K562 (cell line): ENCODE results near the gene EXOC7. TPM values are rescaled to one million over a fixed set of nuclear protein-coding genes. Genes with fewer than 3 reads are reported as not detected.

Experiments used
- BRCA1 ChIP-seq, 2 experiments: fragments of 450-650 bp in 1 of 2; sonication (generic) in 1 of 2; formaldehyde crosslinking in 1 of 2; IDR thresholded peaks; 2 replicates each; pipeline versions ENCODE4 v1.5.0 to v1.6.1; 2017 to 2020; ENCODE audit warnings: mild to moderate bottlenecking in 1 of 2, missing genetic modification reagents in 1 of 2
- CAMTA2 ChIP-seq: fragments of 250-450 bp; sonication (Bioruptor Pico); conservative IDR thresholded peaks from 2 replicates; pipeline ENCODE4 v1.5.1; 2022
- DNMT1 ChIP-seq: fragments of 450-650 bp; IDR thresholded peaks from 2 replicates; pipeline ENCODE4 v1.6.1; 2016; ENCODE audit warnings: antibody characterized with exemption, mild to moderate bottlenecking
- EGR1 ChIP-seq: fragments of 450-650 bp; conservative IDR thresholded peaks from 2 replicates; pipeline ENCODE4 v1.6.1; 2017; ENCODE audit warnings: mild to moderate bottlenecking
- FOXP1 ChIP-seq: sonication (generic); formaldehyde crosslinking; IDR thresholded peaks from 2 replicates; pipeline ENCODE4 v1.8.0; 2022; ENCODE audit warnings: mild to moderate bottlenecking, missing genetic modification reagents
- HDAC2 ChIP-seq: fragments of 450-650 bp; IDR thresholded peaks from 2 replicates; pipeline ENCODE4 v1.6.1; 2016; ENCODE audit warnings: mild to moderate bottlenecking
- KLF13 ChIP-seq: fragments of 450-650 bp; IDR thresholded peaks from 2 replicates; pipeline ENCODE4 v1.6.1; 2016; ENCODE audit warnings: missing genetic modification characterization, low read depth, mild to moderate bottlenecking, missing compliant biosample characterization, moderate library complexity, borderline replicate concordance
- MTA3 ChIP-seq: fragments of 450-650 bp; formaldehyde crosslinking; IDR thresholded peaks from 2 replicates; pipeline ENCODE4 v1.6.1; 2017; ENCODE audit warnings: mild to moderate bottlenecking, borderline replicate concordance
- POLR2B ChIP-seq: fragments of 450-650 bp; IDR thresholded peaks from 2 replicates; pipeline ENCODE4 v1.6.1; 2018; ENCODE audit warnings: low read depth; ENCODE audit not compliant: partially characterized antibody
- SP1 ChIP-seq: sonication (generic); formaldehyde crosslinking; IDR thresholded peaks from 2 replicates; pipeline ENCODE4 v1.8.1; 2022; ENCODE audit warnings: mild to moderate bottlenecking, missing genetic modification reagents
- SRF ChIP-seq, 2 experiments: fragments of 250-450, 450-650 bp in 1 of 2; sonication (Bioruptor Pico) in 1 of 2; sonication (generic) in 1 of 2; formaldehyde crosslinking; IDR thresholded peaks; 2 replicates each; pipeline versions ENCODE4 v1.5.0 to v1.5.1; 2020 to 2022; ENCODE audit warnings: mild to moderate bottlenecking in 1 of 2, missing genetic modification reagents in 1 of 2
- TBL1XR1 ChIP-seq, 2 experiments: IDR thresholded peaks; 2 replicates each; pipeline ENCODE4 v1.6.1; 2012; ENCODE audit warnings: improper control_type of control experiment in 2 of 2, low read length in 2 of 2, mild to moderate bottlenecking in 1 of 2
- U2AF1 ChIP-seq: fragments of 200-400 bp; formaldehyde crosslinking; optimal IDR thresholded peaks from 2 replicates; pipeline ENCODE3; 2017; ENCODE audit warnings: mild to moderate bottlenecking, low read depth, low read length, moderate library complexity
- XRCC5 ChIP-seq: fragments of 200-400 bp; formaldehyde crosslinking; IDR thresholded peaks from 2 replicates; pipeline ENCODE4 v1.6.1; 2017; ENCODE audit warnings: low read depth, mild to moderate bottlenecking, low read length
- ZBTB7A ChIP-seq: IDR thresholded peaks from 2 replicates; pipeline ENCODE4 v1.6.1; 2011; ENCODE audit warnings: low read depth, mild to moderate bottlenecking, low read length, moderate library complexity, borderline replicate concordance; ENCODE audit not compliant: control insufficient read depth
- ZKSCAN1 ChIP-seq: fragments of 150-350 bp; IDR thresholded peaks from 2 replicates; pipeline ENCODE4 v1.6.1; 2016; ENCODE audit warnings: low read depth, low read length
- ZNF778 ChIP-seq: fragments of 450-650 bp; formaldehyde crosslinking; IDR thresholded peaks from 2 replicates; pipeline ENCODE4 v1.4.0; 2020; ENCODE audit warnings: mild to moderate bottlenecking, moderate library complexity
- polyA plus RNA-seq, 8 experiments: library from polyadenylated mRNA; depleted of rRNA in 4 of 8; stranded (reverse) in 5 of 8; unstranded in 3 of 8; fragments of >200 nt; fragmentation: Nextera tagmentation in 2 of 8; fragmentation: Illumina TruSeq in 1 of 8; extraction: Ambion mirVana in 2 of 8; extraction: Trizol in 1 of 8; gene quantifications; 2 replicates each; pipeline versions ENCODE4 v1.2.1 to v1.2.3, GENCODE V29; 2011 to 2014; ENCODE audit warnings: inconsistent platforms in 1 of 8, missing spikeins in 1 of 8
- total RNA-seq, 7 experiments: library from RNA; depleted of rRNA in 6 of 7; stranded (reverse); fragments of >200 nt in 6 of 7; fragmentation: Illumina TruSeq in 2 of 7; extraction: Trizol in 2 of 7; gene quantifications; 2 replicates each; pipeline versions ENCODE4 v1.2.1 to v1.2.3, GENCODE V29; 2011 to 2021; ENCODE audit warnings: low replicate concordance in 1 of 7
- TF ChIP-seq, protein P1 (sequence below): sonication (generic); formaldehyde crosslinking; IDR thresholded peaks from 2 replicates; pipeline ENCODE4 v1.8.0; 2022; ENCODE audit warnings: missing genetic modification reagents, mild to moderate bottlenecking, borderline replicate concordance
- TF ChIP-seq, protein P2 (sequence below): fragments of 150-350 bp; IDR thresholded peaks from 2 replicates; pipeline ENCODE4 v1.6.1; 2014; ENCODE audit warnings: low read depth, mild to moderate bottlenecking, low read length, borderline replicate concordance
- TF ChIP-seq, protein P3 (sequence below): sonication (generic); formaldehyde crosslinking; IDR thresholded peaks from 2 replicates; pipeline ENCODE4 v1.9.0; 2022; ENCODE audit warnings: mild to moderate bottlenecking, missing genetic modification reagents
- TF ChIP-seq, protein P4 (sequence below): sonication (generic); formaldehyde crosslinking; IDR thresholded peaks from 2 replicates; pipeline ENCODE4 v1.4.0; 2020; ENCODE audit warnings: mild to moderate bottlenecking, missing genetic modification reagents

The EXOC7 gene
- total and polyA plus RNA-seq, 9 of the 15 experiments (the other 6 are each of a cell fraction or from before 2014, with no cell fraction given), result 18.6 to 57.0 (median 35.0) TPM

DNA sequence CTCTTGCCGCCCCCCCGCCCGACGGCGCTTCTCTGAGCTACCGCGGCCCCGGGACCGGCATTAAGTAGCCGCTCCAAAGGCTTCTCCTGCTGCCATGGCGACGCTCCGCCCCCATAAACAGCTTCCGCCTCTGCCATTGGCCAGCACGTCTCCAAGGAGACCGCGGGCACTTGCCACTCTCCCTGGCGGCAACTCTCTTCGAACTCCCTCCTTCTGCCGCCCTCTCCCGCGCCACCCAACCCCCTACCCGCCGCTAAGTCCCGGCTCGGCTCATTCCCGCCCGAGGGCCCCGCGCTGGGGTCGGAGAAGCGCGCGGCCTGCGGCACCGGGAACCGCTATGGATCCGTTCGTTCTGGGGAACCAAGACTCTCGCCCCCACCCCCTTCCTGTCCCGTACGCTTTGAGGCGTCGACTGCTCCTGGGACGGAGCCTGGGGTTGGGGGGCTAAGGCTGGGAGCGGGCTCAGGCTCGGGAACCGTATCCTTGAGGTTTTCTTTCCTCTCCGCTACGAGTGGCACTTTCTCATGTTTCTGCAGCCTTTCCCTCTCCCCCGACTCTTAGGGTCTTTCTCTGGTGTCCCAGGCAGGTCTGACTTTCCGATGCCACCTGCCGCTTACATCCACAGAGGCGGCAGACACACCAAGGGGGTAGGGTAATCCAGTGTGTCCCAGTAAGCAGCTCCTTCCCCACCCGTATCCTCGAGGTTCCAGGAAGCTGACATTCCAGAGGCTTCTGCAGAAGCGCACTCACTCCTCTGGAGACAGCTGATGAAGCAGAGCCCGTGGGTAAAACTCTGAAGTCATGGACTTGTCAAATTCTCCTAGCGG, 37.8 kb upstream of the EXOC7 start, which contains the start of gene FOXJ1 (continued):
- TF ChIP-seq BRCA1 (IDR thresholded peaks at IDR 0.05), result no peak
- no peak for TF ChIP-seq BRCA1 (CRISPR knock-in tag; IDR thresholded peaks at IDR 0.05)
- TF ChIP-seq FOXP1 (CRISPR knock-in tag), result peak; percentile 64
- TF ChIP-seq HDAC2, result 0 out of 2 replicates have a peak, but pooled peaks have one; percentile 37
- no peak for TF ChIP-seq CAMTA2 (CRISPR knock-in tag)
- no peak for TF ChIP-seq KLF13 (tag)
- TF ChIP-seq XRCC5, result no peak
- TF ChIP-seq ZKSCAN1, result no peak
- peak; percentile 85 for TF ChIP-seq EGR1
- peak; percentile 91 for TF ChIP-seq SP1 (CRISPR knock-in tag)
- TF ChIP-seq, protein P1, sequence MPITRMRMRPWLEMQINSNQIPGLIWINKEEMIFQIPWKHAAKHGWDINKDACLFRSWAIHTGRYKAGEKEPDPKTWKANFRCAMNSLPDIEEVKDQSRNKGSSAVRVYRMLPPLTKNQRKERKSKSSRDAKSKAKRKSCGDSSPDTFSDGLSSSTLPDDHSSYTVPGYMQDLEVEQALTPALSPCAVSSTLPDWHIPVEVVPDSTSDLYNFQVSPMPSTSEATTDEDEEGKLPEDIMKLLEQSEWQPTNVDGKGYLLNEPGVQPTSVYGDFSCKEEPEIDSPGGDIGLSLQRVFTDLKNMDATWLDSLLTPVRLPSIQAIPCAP, result no peak
- no peak for TF ChIP-seq SRF (CRISPR knock-in tag; IDR thresholded peaks at IDR 0.05)
- no peak for TF ChIP-seq ZBTB7A
- peak in 1 of 2 experiments; percentile 73; a peak in 1 of 4 replicates for TF ChIP-seq TBL1XR1 (IDR thresholded peaks at IDR 0.05; ENCODE audit: low read length in 2 of 2)
- TF ChIP-seq, protein P2, sequence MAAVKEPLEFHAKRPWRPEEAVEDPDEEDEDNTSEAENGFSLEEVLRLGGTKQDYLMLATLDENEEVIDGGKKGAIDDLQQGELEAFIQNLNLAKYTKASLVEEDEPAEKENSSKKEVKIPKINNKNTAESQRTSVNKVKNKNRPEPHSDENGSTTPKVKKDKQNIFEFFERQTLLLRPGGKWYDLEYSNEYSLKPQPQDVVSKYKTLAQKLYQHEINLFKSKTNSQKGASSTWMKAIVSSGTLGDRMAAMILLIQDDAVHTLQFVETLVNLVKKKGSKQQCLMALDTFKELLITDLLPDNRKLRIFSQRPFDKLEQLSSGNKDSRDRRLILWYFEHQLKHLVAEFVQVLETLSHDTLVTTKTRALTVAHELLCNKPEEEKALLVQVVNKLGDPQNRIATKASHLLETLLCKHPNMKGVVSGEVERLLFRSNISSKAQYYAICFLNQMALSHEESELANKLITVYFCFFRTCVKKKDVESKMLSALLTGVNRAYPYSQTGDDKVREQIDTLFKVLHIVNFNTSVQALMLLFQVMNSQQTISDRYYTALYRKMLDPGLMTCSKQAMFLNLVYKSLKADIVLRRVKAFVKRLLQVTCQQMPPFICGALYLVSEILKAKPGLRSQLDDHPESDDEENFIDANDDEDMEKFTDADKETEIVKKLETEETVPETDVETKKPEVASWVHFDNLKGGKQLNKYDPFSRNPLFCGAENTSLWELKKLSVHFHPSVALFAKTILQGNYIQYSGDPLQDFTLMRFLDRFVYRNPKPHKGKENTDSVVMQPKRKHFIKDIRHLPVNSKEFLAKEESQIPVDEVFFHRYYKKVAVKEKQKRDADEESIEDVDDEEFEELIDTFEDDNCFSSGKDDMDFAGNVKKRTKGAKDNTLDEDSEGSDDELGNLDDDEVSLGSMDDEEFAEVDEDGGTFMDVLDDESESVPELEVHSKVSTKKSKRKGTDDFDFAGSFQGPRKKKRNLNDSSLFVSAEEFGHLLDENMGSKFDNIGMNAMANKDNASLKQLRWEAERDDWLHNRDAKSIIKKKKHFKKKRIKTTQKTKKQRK, result no peak
- TF ChIP-seq POLR2B, result peak; percentile 29
- TF ChIP-seq DNMT1, result no peak
- TF ChIP-seq U2AF1, result no peak
- no peak for TF ChIP-seq ZNF778 (CRISPR knock-in tag)
- TF ChIP-seq, protein P3, sequence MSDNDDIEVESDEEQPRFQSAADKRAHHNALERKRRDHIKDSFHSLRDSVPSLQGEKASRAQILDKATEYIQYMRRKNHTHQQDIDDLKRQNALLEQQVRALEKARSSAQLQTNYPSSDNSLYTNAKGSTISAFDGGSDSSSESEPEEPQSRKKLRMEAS (CRISPR knock-in tag), result peak; percentile 41
- TF ChIP-seq, protein P4, sequence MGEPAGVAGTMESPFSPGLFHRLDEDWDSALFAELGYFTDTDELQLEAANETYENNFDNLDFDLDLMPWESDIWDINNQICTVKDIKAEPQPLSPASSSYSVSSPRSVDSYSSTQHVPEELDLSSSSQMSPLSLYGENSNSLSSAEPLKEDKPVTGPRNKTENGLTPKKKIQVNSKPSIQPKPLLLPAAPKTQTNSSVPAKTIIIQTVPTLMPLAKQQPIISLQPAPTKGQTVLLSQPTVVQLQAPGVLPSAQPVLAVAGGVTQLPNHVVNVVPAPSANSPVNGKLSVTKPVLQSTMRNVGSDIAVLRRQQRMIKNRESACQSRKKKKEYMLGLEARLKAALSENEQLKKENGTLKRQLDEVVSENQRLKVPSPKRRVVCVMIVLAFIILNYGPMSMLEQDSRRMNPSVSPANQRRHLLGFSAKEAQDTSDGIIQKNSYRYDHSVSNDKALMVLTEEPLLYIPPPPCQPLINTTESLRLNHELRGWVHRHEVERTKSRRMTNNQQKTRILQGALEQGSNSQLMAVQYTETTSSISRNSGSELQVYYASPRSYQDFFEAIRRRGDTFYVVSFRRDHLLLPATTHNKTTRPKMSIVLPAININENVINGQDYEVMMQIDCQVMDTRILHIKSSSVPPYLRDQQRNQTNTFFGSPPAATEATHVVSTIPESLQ, result no peak
- no peak for TF ChIP-seq MTA3
